Transverse colon (tissue), 4 donors: ENCODE data around the gene NOC4L.

ENCODE experiments used
- POLR2A ChIP-seq: fragments of 450-650 bp; IDR thresholded peaks from one replicate; pipeline ENCODE4 v1.6.1; 2016; ENCODE audit warnings: antibody characterized with exemption, mild to moderate bottlenecking, moderate library complexity
- POLR2AphosphoS5 ChIP-seq, 3 donors: sonication (generic); formaldehyde crosslinking; IDR thresholded peaks; one replicate each; pipeline ENCODE4 v1.6.1; 2016; ENCODE audit warnings: antibody characterized with exemption in 3 of 3
- TF ChIP-seq, protein P1 (sequence below), 5 experiments: fragments of 200-600 bp in 3 of 5; fragments of 450-650 bp in 2 of 5; sonication (generic) in 3 of 5; IDR thresholded peaks; 1 replicate in 2 of 5; 2 replicates in 3 of 5; pipeline ENCODE4 v1.5.1; 2016 to 2017; ENCODE audit warnings: antibody characterized with exemption in 5 of 5, inconsistent platforms in 3 of 5, mild to moderate bottlenecking in 2 of 5, moderate library complexity in 1 of 5

DNA sequence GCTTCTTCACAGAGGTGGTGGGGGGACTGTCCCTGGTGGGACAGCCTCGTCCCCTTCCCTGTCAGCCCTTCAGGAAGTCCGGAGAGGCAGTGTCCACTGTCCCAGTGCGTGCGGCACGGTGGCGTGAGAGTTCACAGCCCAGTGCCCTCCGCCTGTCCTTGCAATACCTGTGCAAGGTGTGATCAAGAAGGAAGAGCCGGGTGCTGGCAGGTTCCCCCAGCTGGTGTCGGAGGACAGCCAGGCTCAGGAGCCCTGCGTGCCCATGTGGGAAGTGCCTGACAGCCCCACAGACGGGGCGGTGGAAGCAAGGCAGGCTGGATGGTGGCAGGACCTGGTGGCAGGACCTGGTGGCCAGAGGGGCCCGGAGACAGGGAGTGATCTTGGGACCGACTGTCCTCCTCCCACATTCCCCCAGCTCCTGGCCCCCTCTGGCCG, 16.4 kb downstream of the NOC4L start:
- TF ChIP-seq, protein P1, sequence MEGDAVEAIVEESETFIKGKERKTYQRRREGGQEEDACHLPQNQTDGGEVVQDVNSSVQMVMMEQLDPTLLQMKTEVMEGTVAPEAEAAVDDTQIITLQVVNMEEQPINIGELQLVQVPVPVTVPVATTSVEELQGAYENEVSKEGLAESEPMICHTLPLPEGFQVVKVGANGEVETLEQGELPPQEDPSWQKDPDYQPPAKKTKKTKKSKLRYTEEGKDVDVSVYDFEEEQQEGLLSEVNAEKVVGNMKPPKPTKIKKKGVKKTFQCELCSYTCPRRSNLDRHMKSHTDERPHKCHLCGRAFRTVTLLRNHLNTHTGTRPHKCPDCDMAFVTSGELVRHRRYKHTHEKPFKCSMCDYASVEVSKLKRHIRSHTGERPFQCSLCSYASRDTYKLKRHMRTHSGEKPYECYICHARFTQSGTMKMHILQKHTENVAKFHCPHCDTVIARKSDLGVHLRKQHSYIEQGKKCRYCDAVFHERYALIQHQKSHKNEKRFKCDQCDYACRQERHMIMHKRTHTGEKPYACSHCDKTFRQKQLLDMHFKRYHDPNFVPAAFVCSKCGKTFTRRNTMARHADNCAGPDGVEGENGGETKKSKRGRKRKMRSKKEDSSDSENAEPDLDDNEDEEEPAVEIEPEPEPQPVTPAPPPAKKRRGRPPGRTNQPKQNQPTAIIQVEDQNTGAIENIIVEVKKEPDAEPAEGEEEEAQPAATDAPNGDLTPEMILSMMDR (IDR thresholded peaks at IDR 0.05), result no peak
- TF ChIP-seq POLR2A (no peak), POLR2AphosphoS5 (IDR thresholded peaks at IDR 0.05) (no peak)
